PC-3 (cell line): ENCODE results near the gene DYNC1LI2. TPM values are rescaled to one million over a fixed set of nuclear protein-coding genes. Genes with fewer than 3 reads are reported as not detected.

Source experiments
- ATAC-seq: fragments of 200-7000 bp; cut with Tn5 transposase; 2 replicates; pipeline ENCODE4 v1.9.1; 2020; ENCODE audit warnings: mild to moderate bottlenecking, moderate library complexity
- BruUV-seq: library from RNA; stranded (reverse); fragments of 400-500 nt; replicated peaks from 2 replicates; lab custom pipeline; 2021; lab: Mats Ljungman, UMichigan
- CTCF ChIA-PET: fragments of 300-600 bp; sonication (Branson Sonifier 250); formaldehyde crosslinking; loops from one replicate; lab custom pipeline; 2022; ENCODE audit warnings: antibody characterized with exemption; lab: Charles Lee
- POLR2A ChIA-PET: fragments of 300-600 bp; sonication (Branson Sonifier 250); formaldehyde crosslinking; loops from one replicate; lab custom pipeline; 2022; ENCODE audit warnings: antibody characterized with exemption; ENCODE audit not compliant: unreplicated experiment; lab: Charles Lee
- DNase-seq: peaks from one replicate; pipeline ENCODE4 v3.0.0-alpha.2; 2015
- H2AFZ ChIP-seq: fragments of 300-600 bp; sonication (generic); 2 replicates; pipeline ENCODE4 v1.6.0; 2016; ENCODE audit warnings: antibody characterized with exemption, low read length
- H3F3A ChIP-seq: fragments of 300-600 bp; sonication (generic); one replicate; pipeline ENCODE4 v1.6.0; 2017; ENCODE audit warnings: antibody characterized with exemption, low read length, control low read depth, mild to moderate bottlenecking; ENCODE audit not compliant: unreplicated experiment
- H3K27ac ChIP-seq: fragments of 300-600 bp; sonication (generic); 2 replicates; pipeline ENCODE4 v1.5.1; 2016; ENCODE audit warnings: mild to moderate bottlenecking, low read length
- H3K27me3 ChIP-seq: fragments of 300-600 bp; sonication (generic); 2 replicates; pipeline ENCODE4 v1.6.1; 2016; ENCODE audit warnings: low read length, mixed read lengths
- H3K36me3 ChIP-seq: fragments of 300-600 bp; sonication (generic); 2 replicates; pipeline ENCODE4 v1.6.1; 2016; ENCODE audit warnings: low read depth, mixed run types, low read length, mixed read lengths
- H3K4me1 ChIP-seq: fragments of 300-600 bp; sonication (generic); 2 replicates; pipeline ENCODE4 v1.5.1; 2016; ENCODE audit warnings: low read length; ENCODE audit not compliant: insufficient read depth
- H3K4me2 ChIP-seq: fragments of 300-600 bp; sonication (generic); 2 replicates; pipeline ENCODE4 v1.6.0; 2016; ENCODE audit warnings: low read length
- H3K4me3 ChIP-seq: fragments of 300-600 bp; sonication (generic); 2 replicates; pipeline ENCODE4 v1.5.1; 2016; ENCODE audit warnings: mild to moderate bottlenecking, low read length, mixed read lengths
- H3K79me2 ChIP-seq: fragments of 300-600 bp; sonication (generic); 2 replicates; pipeline ENCODE4 v1.6.1; 2017; ENCODE audit warnings: low read length, mixed read lengths
- H3K9ac ChIP-seq: fragments of 300-600 bp; sonication (generic); 2 replicates; pipeline ENCODE4 v1.6.0; 2016; ENCODE audit warnings: mild to moderate bottlenecking, low read length
- H3K9me2 ChIP-seq: fragments of 300-600 bp; sonication (generic); replicated peaks from 2 replicates; pipeline ENCODE4 v1.6.1; 2016; ENCODE audit warnings: mixed run types, low read length, mixed read lengths
- H3K9me3 ChIP-seq: fragments of 300-600 bp; sonication (generic); 2 replicates; pipeline ENCODE4 v1.6.1; 2016; ENCODE audit warnings: low read length, mixed read lengths
- H4K20me1 ChIP-seq: fragments of 300-600 bp; sonication (generic); 2 replicates; pipeline ENCODE4 v1.6.1; 2016; ENCODE audit warnings: low read length, mixed read lengths
- CTCF ChIP-seq: fragments of 300-600 bp; sonication (generic); conservative IDR thresholded peaks from 2 replicates; pipeline ENCODE4 v1.5.1; 2017; ENCODE audit warnings: antibody characterized with exemption, low read depth, mild to moderate bottlenecking, low read length
- EZH2 ChIP-seq: fragments of 300-600 bp; sonication (generic); IDR thresholded peaks from one replicate; pipeline ENCODE4 v1.6.1; 2017; ENCODE audit warnings: antibody characterized with exemption, mild to moderate bottlenecking, low read length; ENCODE audit not compliant: unreplicated experiment
- EZH2phosphoT487 ChIP-seq: fragments of 300-600 bp; sonication (generic); IDR thresholded peaks from 2 replicates; pipeline ENCODE4 v1.6.1; 2018; ENCODE audit warnings: mild to moderate bottlenecking, antibody characterized with exemption, low read length, borderline replicate concordance
- intact Hi-C: fragments of 100-400 bp; cut with micrococcal nuclease; formaldehyde crosslinking; loops from 2 replicates; pipeline ENCODE4 v1.9.0; 2023
- total RNA-seq: library from RNA; depleted of rRNA; stranded (reverse); fragments of >200 nt; gene quantifications from 2 replicates; pipeline ENCODE4 v1.2.3, GENCODE V29; 2014

Gene DYNC1LI2
- total RNA-seq, 1 experiment from 2014 or later: 63.9 TPM

GRCh38 chr16:66701516-66701915 is 49.9 kb downstream of the DYNC1LI2 start:
- no peak for ATAC-seq
- H3K36me3 ChIP-seq: no peaks in the 10 kb centered on the region
- H4K20me1 ChIP-seq: no peaks in the 10 kb centered on the region
- H3K4me3 ChIP-seq: no peak overlapping the region
- BruUV-seq: no TSS peak
- no peak overlapping the region for H2AFZ ChIP-seq
- no peaks in the 10 kb centered on the region for H3K4me1 ChIP-seq
- intact Hi-C loops: no loop called here
- DNase-seq: no peak
- H3K9me3 ChIP-seq: no peaks in the 10 kb centered on the region
- H3K9ac ChIP-seq: no peak overlapping the region
- no peaks in the 10 kb centered on the region for H3K9me2 ChIP-seq
- ChIA-PET POLR2A (no interaction called here), CTCF (no interaction called here)
- H3F3A ChIP-seq: no peaks in the 10 kb centered on the region
- no peaks in the 10 kb centered on the region for H3K79me2 ChIP-seq
- no peaks in the 10 kb centered on the region for H3K27me3 ChIP-seq
- no peak overlapping the region for H3K27ac ChIP-seq
- no peak overlapping the region for H3K4me2 ChIP-seq
- TF ChIP-seq CTCF: no peak
- no peak for TF ChIP-seq EZH2phosphoT487
- TF ChIP-seq EZH2: no peak

GRCh38 chr16:66701026-66701425 is 50.4 kb downstream of the DYNC1LI2 start:
- Histone ChIP-seq H3K4me2 (no peak overlapping the region), H3K9ac (no peak overlapping the region), H3K4me3 (no peak overlapping the region), H3K27me3 (no peaks in the 10 kb centered on the region), H3K4me1 (no peaks in the 10 kb centered on the region), H3K9me2 (no peaks in the 10 kb centered on the region), H2AFZ (no peak overlapping the region), H3K36me3 (no peaks in the 10 kb centered on the region), H3F3A (no peaks in the 10 kb centered on the region), H3K79me2 (peaks cover under 1% of the 10 kb centered on the region), H3K9me3 (no peaks in the 10 kb centered on the region), H3K27ac (no peak overlapping the region), H4K20me1 (no peaks in the 10 kb centered on the region)
- BruUV-seq: no TSS peak
- ATAC-seq: no peak
- CTCF ChIA-PET: no interaction called here
- TF ChIP-seq EZH2phosphoT487 (no peak), EZH2 (no peak), CTCF (no peak)
- POLR2A ChIA-PET: no interaction called here
- intact Hi-C loops: no loop called here
- no peak for DNase-seq

GRCh38 chr16:66699898-66700297 is 51.5 kb downstream of the DYNC1LI2 start:
- Histone ChIP-seq H3K4me1 (peaks cover 7% of the 10 kb centered on the region; the same call in 1 of the 2 replicates), H2AFZ (no peak overlapping the region), H3K9me3 (no peaks in the 10 kb centered on the region), H3K4me2 (no peak overlapping the region), H3F3A (no peaks in the 10 kb centered on the region), H3K27ac (no peak overlapping the region), H3K36me3 (no peaks in the 10 kb centered on the region), H3K79me2 (peaks cover 12% of the 10 kb centered on the region), H3K9me2 (no peaks in the 10 kb centered on the region), H4K20me1 (0 out of 2 replicates have a peak, but pooled peaks cover 4% of the 10 kb centered on the region), H3K27me3 (no peaks in the 10 kb centered on the region), H3K4me3 (no peak overlapping the region), H3K9ac (no peak overlapping the region)
- CTCF ChIA-PET: no interaction called here
- TF ChIP-seq EZH2 (no peak), EZH2phosphoT487 (no peak), CTCF (no peak)
- POLR2A ChIA-PET: no interaction called here
- ATAC-seq (no peak), DNase-seq (no peak)
- intact Hi-C loops: loop anchor here (5.0 to 10.0 kb wide), 2 partner anchors 38 to 95 kb away; partner anchors contain the start of gene CMTM3
- BruUV-seq: no TSS peak
